GM18517 (cell line): ENCODE measurements around the gene SUDS3.

ENCODE experiments used
- ATAC-seq: cut with Tn5 transposase; IDR thresholded peaks from one replicate; pipeline ENCODE4 v1.9.1; 2021; ENCODE audit warnings: mild to moderate bottlenecking, moderate library complexity; ENCODE audit not compliant: unreplicated experiment

SUDS3 gene

GRCh38 chr12:118436986-118437385, 60.6 kb downstream of the SUDS3 start:
- no peak for ATAC-seq

- ATAC-seq = no peak
Observed at GRCh38 chr12:118439068-118439467, 62.7 kb downstream of the SUDS3 start.

GRCh38 chr12:118446247-118446646, 69.9 kb downstream of the SUDS3 start:
- ATAC-seq = no peak

- ATAC-seq = no peak
Observed at GRCh38 chr12:118447181-118447580, 70.8 kb downstream of the SUDS3 start.

GRCh38 chr12:118448341-118448740, 72.0 kb downstream of the SUDS3 start:
- ATAC-seq = no peak

- ATAC-seq = no peak
Observed at GRCh38 chr12:118455327-118455726, 79.0 kb downstream of the SUDS3 start.

GRCh38 chr12:118456741-118457140, 80.4 kb downstream of the SUDS3 start:
- no peak for ATAC-seq

GRCh38 chr12:118459110-118459509, 82.8 kb downstream of the SUDS3 start:
- ATAC-seq = no peak

- ATAC-seq = no peak
Observed at GRCh38 chr12:118463677-118464076, 87.3 kb downstream of the SUDS3 start.

- ATAC-seq = no peak
Observed at GRCh38 chr12:118465706-118466105, 89.4 kb downstream of the SUDS3 start.
